Measurements from ENCODE around the gene NXNL1.

- no peak for TF ChIP-seq POLR2A (IDR thresholded peaks at IDR 0.05)
- TF ChIP-seq, protein P1, sequence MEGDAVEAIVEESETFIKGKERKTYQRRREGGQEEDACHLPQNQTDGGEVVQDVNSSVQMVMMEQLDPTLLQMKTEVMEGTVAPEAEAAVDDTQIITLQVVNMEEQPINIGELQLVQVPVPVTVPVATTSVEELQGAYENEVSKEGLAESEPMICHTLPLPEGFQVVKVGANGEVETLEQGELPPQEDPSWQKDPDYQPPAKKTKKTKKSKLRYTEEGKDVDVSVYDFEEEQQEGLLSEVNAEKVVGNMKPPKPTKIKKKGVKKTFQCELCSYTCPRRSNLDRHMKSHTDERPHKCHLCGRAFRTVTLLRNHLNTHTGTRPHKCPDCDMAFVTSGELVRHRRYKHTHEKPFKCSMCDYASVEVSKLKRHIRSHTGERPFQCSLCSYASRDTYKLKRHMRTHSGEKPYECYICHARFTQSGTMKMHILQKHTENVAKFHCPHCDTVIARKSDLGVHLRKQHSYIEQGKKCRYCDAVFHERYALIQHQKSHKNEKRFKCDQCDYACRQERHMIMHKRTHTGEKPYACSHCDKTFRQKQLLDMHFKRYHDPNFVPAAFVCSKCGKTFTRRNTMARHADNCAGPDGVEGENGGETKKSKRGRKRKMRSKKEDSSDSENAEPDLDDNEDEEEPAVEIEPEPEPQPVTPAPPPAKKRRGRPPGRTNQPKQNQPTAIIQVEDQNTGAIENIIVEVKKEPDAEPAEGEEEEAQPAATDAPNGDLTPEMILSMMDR (IDR thresholded peaks at IDR 0.05), result no peak
These were observed 30.6 kb upstream of the NXNL1 start for GRCh38 chr19:17491287-17491686.

Measured in uterus (tissue), 2 donors.